T follicular helper cell (primary cell): Measurements from ENCODE around the gene ACACB.

Source experiments
- DNase-seq: peaks from one replicate; pipeline ENCODE4 v3.0.0-alpha.2; 2020; ENCODE audit warnings: low read depth

Gene ACACB

DNA sequence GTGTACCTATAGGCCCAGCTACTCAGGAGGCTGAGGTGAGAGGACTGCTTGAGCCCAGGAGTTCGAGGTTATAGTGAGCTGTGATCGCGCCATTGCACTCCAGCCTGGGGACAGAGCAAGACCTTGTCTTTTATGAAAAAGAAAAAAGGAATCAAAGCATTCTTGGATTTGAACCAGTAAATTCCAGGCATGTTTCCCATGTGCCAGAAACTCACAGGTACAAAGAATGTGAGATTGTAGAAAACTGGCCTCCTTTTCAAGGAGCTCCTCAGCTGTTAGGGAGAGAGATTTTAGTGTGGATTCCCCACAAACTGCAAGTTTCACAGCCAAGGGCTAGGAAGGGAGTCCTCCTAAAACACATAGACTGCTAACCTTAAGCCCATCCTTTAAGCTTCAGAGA, 97.7 kb downstream of the ACACB start:
- no peak for DNase-seq

DNA sequence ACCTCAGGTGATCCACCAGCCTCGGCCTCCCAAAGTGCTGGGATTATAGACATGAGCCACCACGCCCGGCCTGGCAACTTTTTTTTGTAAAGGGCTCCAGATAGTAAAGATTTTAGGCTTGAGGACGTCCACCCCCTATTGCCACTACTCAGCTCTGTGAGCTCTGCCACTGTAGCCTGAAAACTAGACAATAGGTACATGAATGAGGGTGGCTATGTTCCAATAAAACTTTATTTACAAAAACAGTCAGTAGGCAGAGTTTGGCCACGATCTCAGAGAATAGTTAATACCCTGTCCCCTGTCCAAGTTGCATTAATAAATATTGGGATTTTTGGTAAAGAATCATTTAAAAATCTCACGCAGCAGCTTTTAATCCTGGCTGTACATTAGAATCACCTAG, 102.6 kb downstream of the ACACB start:
- no peak for DNase-seq

DNA sequence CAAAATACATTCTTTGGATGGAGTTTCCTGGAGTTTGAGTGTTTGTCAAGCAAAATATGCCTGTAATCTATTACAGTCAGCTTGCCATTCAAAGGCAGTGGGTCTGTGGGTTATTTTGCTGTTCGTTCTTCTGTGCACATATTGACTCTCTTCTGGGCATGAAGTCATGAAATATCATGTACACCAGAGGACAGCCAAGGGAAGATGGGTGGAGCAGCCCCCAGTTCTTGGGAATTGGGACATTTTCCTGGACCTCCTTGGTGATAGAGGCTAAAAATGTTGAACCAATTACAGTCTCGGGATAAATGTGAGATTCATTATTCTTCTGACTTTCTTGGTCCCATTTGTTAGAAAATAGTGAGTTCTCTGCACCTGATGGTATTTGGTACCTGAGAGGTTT, 103.6 kb downstream of the ACACB start:
- no peak for DNase-seq

DNA sequence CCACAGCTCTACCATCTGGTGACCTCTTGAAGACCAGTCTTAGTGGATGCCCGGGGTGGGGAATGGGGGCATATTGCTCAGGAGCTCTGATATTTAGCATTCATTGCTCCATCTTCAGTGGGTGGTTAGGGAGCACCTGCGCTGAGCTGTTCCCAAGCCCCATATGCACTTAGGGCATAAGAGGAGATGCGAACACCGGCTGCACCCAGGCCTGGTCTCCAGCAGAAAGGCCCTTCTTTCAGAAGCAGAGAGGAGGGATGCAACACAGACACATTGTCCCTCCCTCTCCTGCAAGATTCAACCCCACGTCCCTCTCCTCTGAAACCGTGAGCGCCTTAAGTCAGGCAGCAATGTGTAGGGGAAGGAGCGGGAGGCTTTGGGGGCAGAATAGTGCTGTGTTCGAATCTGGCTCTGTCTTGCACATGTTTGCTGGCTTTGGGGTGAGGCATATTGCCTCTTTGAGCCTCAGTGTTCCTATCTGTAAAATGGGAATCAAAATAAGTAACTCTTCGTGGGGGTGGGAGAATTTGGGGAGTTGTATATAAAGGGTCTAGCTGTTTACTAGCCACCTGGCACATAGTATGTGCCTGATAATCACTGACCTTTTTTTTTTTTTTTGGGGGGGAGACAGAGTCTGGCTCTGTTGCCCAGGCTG, 105.0 kb downstream of the ACACB start:
- DNase-seq: no peak

DNA sequence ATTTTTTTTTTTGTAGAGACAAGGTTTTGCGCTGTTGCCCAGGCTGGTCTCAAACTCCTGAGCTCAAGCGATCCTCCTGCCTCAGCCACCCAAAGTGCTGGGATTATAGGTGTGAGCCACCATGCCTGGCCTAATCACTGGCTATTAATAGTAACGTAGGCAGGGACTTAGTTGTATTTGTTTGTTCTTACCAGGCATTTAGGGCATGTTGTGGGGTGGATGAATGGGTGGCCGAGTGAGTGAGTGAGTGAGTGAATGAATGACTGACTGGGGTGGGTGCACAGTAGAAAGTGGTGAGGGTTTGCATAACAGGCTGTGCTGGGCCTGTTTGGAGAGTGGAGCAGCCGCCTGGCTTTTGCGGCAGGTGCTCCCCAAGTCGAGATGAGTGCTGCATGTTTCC, 105.7 kb downstream of the ACACB start:
- no peak for DNase-seq

DNA sequence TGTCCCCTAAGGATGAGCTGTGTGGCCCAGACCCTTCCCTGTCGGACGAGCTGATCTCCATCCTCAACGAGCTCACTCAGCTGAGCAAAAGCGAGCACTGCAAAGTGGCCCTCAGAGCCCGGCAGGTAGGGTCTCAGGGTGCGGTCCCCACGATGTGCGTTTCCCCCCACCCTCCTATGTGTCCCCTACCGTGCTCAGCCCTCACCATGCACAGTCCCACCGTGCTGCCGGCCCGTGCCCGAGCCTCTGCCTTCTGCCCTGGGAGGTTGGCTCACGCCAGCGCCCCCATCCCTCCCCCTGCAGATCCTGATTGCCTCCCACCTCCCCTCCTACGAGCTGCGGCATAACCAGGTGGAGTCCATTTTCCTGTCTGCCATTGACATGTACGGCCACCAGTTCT, 106.1 kb downstream of the ACACB start:
- DNase-seq: no peak

DNA sequence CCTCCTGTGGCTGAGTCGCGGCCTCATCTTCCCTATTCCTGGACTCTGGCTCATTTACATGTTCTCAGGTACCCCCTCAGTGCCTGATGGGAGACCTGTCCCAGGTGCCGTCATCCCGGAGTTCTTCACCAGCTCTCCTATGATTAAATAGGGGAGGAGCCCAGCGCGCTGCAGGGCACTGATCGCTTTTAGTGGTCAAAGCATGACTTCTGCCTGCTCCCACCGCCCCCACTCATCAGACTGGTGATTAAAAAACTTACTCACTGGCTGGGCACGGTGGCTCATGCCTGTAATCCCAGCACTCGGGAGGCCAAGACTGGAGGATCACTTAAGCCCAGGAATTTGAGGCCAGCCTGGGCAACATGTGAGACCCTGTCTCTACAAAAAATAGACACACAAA, 106.8 kb downstream of the ACACB start:
- no peak for DNase-seq

DNA sequence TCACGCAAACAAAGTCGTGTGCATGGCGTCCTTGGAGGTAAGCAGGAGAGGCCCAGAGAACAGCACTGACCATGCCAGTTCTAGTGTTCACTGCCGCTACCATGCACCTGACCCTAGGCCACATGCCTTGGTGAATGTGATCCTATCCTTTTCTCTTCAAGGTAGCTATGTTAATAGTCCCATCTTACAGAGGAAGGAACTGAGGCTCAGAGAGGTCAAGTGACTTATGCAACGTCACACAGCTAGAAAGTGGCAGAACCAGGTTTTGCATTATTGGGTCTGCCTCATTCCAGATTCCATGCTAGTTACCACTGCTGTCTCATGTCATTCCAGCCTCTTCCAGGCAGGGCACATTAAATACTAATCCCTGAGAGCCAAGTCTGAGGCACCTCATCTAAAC, 107.5 kb downstream of the ACACB start:
- DNase-seq: no peak

DNA sequence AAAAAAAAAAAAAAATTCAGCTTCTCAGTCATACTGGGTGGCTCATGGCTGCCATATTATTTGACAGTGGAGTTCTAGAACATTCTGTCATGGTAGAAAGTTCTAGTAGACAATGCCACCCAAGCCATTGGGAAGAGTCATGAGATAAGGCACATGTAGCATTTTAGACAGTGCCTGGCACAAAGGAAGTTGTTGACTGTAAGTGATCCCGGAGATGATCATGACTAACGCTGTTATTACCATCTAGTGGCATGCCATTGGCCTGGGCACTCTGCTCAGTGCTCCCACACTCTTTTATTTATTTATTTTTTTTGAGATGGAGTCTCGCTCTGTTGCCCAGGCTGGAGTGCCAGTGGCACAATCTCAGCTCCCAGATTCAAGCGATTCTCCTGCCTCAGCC, 112.3 kb downstream of the ACACB start:
- no peak for DNase-seq

DNA sequence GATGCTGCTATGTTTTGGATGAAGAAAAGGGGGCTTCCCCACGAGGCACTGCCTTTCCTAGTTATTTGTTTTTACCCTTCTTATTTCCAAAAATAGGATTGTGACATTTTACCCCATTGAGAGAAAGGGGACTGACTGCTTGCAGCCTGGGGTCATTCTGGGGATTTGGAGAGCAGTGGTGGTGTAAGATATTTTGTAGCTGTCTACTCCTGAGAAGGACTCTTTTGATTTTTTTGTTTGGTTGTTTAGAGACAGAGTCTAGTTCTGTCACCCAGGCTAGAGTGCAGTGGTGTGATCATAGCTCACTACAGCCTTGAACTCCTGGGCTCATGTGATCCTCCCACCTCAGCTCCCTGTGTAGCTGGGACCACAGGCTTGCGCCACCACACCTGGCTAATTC, 113.8 kb downstream of the ACACB start:
- no peak for DNase-seq

DNA sequence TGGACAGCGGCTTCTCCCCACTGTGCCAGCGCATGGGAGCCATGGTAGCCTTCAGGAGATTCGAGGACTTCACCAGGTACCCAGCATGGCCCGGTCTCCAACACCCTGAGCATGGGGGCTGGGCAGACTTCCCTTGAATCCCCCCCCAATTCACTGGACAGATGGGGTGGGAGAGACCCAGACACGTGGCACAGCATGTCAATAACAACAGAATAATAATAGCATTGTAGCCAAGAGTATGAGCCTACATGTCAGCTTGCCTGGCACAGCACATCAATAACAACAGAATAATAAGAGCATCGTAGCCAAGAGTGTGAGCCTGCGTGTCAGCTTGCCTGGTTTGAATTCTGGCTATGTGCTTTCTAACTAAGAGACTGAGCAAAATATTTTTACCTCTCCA, 116.3 kb downstream of the ACACB start:
- no peak for DNase-seq

DNA sequence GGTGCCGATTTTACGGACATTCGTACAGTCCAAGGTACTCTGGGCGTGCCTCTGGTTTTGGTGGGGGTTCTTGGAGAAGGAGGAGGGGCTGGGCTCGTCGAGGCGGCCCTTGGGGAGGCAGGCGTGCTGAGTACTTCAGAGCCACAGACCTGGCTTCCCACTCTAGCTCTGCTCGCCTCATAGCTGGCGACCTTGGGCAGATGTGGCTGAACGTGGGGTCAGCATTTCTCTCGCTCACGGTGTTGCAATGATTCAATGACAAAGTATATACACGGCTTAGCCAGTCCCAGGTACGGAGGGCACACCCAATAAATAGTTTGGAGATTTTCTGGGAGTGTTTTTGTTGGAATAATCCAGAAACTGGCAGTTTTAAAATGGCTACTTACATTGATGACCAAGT, 117.6 kb downstream of the ACACB start:
- no peak for DNase-seq

DNA sequence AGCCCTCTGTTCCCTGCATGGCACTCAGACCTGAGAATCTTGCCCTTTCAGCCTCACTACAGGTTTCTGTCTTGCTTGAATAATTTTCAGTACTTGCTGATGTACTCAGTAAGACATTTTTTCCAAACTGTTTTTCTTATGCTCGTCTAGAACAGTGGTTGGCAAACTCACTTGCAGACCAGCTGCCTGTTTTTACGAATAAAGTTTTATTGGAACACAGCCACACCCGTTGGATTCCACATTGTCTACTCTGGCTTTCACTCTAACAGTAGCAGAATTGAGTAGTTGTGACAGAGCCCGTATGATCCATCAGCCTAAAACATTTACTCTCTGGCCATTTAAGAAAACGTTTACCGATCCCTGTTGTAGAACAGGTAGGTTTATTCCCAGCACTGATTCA, 119.9 kb downstream of the ACACB start:
- no peak for DNase-seq

DNA sequence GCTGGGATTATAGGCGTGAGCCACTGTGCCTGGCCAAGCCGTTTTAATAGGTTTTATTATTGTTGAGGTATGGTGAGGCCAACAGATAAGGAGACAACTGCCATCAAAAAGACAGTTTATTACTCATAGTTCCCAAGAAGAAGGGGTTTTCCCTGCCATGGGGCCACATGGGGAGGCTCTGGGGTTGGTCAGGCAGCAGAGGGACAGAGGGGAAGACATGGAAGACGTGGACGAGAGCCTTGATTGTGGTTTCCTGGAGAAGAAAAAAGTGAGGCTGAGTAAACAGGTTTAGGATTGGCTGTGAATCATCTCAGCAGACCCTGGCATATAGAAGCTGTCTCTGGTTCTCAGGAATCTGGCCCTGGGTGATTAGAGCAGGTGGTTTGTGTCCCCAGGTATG, 122.8 kb downstream of the ACACB start:
- no peak for DNase-seq

DNA sequence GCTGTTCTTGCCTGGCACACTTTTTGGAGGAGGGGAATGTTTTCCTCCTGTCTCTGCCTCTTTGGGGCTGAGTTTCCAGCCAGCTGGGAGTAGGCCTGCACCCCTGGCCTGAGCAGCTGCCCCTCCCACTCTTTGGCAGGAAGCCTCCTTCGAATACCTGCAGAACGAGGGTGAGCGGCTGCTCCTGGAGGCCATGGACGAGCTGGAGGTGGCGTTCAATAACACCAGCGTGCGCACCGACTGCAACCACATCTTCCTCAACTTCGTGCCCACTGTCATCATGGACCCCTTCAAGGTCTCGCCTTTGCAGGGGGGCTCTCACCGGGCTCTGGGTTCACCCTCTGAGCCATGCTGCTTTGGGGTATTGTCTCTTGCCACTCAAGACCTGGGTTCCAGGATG, 123.3 kb downstream of the ACACB start:
- no peak for DNase-seq

DNA sequence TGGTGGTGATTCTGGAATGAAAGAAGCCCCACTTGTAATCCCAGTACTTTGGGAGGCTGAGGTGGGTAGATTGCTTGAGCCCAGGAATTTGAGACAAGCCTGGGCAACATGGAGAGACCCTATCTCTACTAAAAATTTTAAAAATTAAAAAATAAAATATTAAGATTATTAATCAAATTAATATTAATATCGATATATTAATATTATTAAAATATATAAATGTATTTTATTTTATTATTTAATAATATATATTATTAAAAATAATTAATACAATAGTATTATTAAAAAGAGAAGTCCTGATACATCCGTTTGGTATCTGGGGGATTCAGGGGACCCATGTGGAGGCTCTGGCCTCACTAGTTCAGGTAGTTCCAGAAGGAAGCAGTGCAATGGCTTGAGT, 124.0 kb downstream of the ACACB start:
- DNase-seq: no peak

DNA sequence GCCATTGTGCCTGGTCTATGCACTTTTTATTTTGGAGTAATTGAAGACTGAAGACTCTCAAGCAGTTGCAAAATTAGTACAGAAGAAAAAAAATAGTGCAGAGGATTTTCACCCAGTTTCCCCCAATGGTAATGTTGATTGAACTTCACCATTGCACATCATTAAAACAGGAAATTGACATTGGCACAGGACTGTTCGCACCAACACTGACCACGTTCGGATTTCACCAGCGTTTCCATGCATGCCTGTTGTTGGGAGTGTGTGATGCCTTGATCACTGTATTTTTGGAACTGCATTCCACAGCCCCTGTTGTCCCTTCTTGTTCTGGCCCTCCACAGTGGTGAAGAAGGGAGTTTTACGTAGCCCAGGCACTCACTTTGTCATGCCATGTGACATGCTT, 125.5 kb downstream of the ACACB start:
- no peak for DNase-seq

DNA sequence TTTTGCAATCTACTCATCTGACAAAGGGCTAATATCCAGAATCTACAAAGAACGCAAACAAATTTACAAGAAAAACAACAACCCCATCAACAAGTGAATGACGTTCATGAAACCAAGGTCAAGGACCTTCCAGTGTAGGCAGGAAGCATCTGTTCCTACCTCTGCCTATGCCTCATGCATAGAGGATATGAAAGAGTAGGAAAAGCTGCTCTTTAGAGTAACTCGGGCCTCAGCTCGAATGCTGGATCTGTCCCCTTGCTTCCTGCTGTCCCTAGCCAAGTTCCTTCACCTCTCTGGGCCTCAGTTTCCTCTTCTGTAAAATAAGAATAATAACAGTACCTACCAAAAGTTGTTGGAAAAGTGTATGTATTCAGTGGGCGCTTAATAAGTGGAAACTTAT, 127.7 kb downstream of the ACACB start:
- no peak for DNase-seq

DNA sequence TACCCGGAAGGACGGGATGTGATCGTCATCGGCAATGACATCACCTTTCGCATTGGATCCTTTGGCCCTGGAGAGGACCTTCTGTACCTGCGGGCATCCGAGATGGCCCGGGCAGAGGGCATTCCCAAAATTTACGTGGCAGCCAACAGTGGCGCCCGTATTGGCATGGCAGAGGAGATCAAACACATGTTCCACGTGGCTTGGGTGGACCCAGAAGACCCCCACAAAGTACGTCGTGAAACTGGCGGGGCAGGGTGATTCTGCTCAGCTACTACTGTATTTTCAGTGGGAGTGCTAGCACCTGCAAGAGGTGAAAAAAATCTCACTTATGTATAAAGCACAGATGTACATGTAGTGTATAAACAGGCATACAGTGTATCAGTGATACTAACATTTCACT, 129.8 kb downstream of the ACACB start:
- DNase-seq: no peak

DNA sequence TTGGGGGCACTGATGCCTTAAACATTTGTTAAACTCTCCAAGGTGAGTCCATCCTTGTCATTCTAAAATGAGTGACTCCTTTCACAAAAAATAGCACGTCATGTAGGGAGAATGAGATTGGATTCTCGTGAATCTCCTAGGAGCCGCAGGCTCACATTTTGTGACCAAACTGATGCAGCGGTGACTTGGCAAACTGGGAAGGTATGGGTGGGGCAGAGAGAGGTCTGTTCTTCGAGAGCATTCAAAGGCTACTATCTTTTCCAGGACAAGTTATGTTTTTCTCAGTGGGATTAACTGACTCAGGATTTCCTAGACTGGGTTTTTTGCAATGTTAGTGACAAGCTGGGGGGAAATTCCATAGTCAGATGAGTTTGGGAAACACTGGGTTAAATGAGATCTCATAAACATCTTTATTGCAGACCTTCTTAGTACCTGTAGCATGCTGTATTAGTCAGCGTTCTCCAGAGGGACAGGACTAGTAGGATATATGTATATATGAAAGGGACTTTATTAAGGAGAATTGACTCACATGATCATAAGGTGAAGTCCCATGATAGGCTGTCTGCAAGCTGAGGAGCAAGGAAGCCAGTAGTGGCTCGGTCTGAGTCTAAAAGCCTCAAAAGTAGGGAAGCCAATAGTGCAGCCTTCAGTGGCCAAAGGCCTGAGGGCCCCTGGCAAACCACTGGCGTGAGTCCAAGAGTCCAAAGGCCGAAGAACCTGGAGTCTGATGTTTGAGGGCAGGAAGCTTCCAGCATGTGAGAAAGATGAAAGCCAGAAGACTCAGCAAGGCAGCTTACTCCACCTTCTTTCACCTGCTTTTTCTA, 131.7 kb downstream of the ACACB start:
- DNase-seq: no peak

DNA sequence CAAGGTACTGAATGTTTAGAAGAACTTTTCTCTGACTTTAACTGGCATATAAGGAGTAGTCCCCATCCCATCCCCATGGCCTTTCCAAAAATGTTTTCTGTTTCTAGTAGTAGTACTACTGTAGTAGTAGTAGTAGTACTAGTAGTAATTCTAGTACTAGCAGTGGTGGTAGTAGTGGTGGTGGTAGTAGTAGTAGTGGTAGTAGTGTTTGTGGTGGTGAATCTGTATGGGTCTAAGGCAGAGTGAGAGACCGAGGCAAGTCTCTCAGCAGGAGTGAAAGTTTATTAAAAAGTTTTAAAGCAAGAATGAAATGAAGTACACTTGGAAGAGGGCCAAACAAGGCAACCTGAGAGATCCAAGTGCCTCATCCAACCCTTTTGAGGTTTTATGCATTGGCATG, 134.1 kb downstream of the ACACB start:
- no peak for DNase-seq

DNA sequence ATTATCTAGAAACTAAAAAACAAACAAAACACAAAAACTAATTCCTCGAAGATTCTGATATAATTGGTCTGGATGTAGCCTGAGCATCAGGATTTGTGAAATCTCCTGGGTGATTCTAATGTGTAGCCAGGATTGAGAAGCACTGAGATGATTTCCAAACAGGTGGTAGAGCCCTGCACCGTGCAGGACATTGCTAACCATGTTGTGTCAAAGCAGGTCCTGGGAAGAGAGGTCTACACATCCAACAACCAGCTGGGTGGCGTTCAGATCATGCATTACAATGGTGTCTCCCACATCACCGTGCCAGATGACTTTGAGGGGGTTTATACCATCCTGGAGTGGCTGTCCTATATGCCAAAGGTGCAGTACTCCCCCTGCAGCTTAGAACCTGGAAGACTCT, 136.4 kb downstream of the ACACB start:
- DNase-seq: no peak

DNA sequence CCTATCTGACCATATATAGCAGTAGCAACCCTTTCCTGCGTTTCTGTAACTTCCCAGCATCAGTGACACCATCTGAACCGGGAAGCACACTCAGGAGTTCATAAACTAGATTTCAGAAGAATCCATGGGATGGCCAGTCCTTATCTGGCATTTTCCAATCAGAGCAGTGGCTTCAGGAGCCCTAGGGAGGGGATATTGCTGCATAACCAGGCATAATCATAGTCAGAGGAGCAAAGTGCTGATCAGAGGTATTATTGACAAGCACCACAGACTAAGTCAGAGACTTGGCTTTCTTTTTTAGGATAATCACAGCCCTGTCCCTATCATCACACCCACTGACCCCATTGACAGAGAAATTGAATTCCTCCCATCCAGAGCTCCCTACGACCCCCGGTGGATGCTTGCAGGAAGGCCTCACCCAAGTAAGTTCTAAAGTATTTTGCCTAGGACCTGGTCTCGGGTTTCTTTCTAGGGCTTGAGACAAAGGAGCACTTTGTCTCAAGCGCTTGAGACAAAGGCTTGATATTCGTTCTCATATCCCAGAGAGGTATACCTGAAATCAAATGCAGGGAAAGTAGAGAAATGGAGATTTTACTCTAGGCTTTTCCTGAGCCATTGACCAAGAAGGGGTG, 137.6 kb downstream of the ACACB start:
- DNase-seq: no peak
